ENCODE data around the gene TIPIN. TPM values are rescaled to one million over a fixed set of nuclear protein-coding genes. Genes with fewer than 3 reads are reported as not detected.
A peak's percentile ranks its signal among the peaks of the same experiment; 100 is the strongest.

Gene TIPIN
- total RNA-seq (1 to 10 TPM; 2.4 to 5.4 (median 3.4) TPM), polyA plus RNA-seq (1 to 10 TPM; 2.9 to 4.5 TPM)
- long read RNA-seq, donor 1, partial matches to known transcripts, result 0 of 4 reads
- long read RNA-seq, donor 1, other reads (novel, unspliced or antisense), result 3 of 4 reads
- long read RNA-seq, donor 2, partial matches to known transcripts, result 0 of 9 reads
- long read RNA-seq, donor 2, other reads (novel, unspliced or antisense), result 7 of 9 reads
- long read RNA-seq, donor 3, partial matches to known transcripts, result 1 of 8 reads
- long read RNA-seq, donor 3, other reads (novel, unspliced or antisense), result 3 of 8 reads

DNA sequence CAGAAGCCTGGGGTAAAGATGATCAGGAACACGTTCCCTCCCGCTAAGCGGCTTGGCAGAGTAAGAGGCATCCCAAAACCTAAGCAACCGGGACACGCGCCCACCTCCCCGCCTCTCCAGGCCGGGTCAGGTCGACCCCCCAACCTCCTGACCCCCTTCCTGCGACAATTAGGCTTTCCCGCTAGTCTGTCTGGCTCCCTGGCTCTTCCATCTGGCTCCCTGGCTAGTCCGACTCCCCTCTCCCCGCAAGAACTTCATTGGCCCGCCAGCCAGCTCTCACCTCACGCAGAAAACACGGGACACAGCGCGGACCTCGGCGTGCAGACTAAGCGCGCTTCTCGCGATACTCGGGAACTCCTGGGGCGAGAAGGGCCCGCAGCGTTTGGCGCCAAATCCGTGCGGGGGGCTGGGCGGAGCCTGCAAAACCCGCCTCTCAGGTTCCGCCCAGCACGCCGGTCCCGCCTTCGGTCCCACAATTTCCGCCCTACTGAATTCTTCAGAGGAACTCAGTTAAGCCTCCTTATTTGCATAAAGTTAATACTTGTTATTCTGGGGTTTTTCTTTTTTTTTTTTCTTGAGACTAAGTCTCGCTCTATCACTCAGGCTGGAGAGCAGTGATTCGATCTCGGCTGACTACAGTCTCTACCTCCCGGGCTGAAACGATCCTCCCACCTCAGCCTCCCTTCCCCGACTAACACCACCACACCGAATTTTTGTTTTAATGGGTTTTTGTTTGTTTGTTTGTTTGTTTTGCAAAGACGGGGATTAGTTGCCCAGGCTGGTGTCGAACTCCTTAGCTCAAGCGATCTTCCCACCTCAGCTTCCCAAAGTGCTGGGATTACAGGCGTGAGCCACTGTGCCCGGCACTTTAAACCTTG lies at the start of gene TIPIN:
Gene TIPIN (minus strand): TSS at position 327 of the 878 bp plus-strand sequence. CDS start 3,738 bp downstream, outside the sequence.
- Histone ChIP-seq H3K4me3 (peak within 1 kb of the TSS; percentile 47 to 76 (median 59)), H3K27ac (peak within 1 kb of the TSS in 9 of 10 donors; percentile 30 to 87 (median 61)), H3K27me3 (no peaks in the 10 kb centered on the region), H3K4me1 (peaks cover 0 to 14% (median 5%) of the 10 kb centered on the region in 9 donors), H3K9me3 (no peaks in the 10 kb centered on the region), H3K36me3 (peaks cover 0 to 15% (median 0%) of the 10 kb centered on the region in 9 donors)
- WGBS, 2 donors, result 7% methylated on average over 51 of the region's 51 CpGs
- DNase-seq (peak; percentile 95 to 97), ATAC-seq (peak; percentile 98 to 100 (median 99))
- TF ChIP-seq, protein P1, sequence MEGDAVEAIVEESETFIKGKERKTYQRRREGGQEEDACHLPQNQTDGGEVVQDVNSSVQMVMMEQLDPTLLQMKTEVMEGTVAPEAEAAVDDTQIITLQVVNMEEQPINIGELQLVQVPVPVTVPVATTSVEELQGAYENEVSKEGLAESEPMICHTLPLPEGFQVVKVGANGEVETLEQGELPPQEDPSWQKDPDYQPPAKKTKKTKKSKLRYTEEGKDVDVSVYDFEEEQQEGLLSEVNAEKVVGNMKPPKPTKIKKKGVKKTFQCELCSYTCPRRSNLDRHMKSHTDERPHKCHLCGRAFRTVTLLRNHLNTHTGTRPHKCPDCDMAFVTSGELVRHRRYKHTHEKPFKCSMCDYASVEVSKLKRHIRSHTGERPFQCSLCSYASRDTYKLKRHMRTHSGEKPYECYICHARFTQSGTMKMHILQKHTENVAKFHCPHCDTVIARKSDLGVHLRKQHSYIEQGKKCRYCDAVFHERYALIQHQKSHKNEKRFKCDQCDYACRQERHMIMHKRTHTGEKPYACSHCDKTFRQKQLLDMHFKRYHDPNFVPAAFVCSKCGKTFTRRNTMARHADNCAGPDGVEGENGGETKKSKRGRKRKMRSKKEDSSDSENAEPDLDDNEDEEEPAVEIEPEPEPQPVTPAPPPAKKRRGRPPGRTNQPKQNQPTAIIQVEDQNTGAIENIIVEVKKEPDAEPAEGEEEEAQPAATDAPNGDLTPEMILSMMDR (IDR thresholded peaks at IDR 0.05), result no peak
- intact Hi-C loops (cut with DNase I), result loop anchor here in 3 of 10 donors (1.0 to 10.0 kb wide), 2 partner anchors 30 to 138 kb away; partner anchors contain the start of genes SNAPC5 (in 2 of the 3) and MAP2K1 (in 1 of the 3)

- peaks cover 9 to 90% (median 50%) of the 10 kb centered on the region in 9 donors for H3K4me1 ChIP-seq
- DNase-seq, result no peak
- ATAC-seq, result peak in 3 of 8 donors; percentile 11 to 44 (median 26)
- no peaks in the 10 kb centered on the region for H3K9me3 ChIP-seq
- peak overlapping the region in 8 of 10 donors; percentile 2 to 73 (median 65) for H3K27ac ChIP-seq
- WGBS, 2 donors, result 41 to 48% methylated on average over 3 of the region's 3 CpGs
- H3K4me3 ChIP-seq, result peak overlapping the region in 1 of 10 donors; percentile 25
- intact Hi-C loops (cut with DNase I), result loop anchor here in 1 of 10 donors (10.0 kb wide), 1 partner anchor 79 kb away; no protein-coding TSS in a partner anchor
- TF ChIP-seq, protein P1 (IDR thresholded peaks at IDR 0.05), result no peak
- no peaks in the 10 kb centered on the region for H3K36me3 ChIP-seq
- no peaks in the 10 kb centered on the region for H3K27me3 ChIP-seq
Observed at GRCh38 chr15:66405615-66406014, 49.1 kb upstream of the TIPIN start.

DNA sequence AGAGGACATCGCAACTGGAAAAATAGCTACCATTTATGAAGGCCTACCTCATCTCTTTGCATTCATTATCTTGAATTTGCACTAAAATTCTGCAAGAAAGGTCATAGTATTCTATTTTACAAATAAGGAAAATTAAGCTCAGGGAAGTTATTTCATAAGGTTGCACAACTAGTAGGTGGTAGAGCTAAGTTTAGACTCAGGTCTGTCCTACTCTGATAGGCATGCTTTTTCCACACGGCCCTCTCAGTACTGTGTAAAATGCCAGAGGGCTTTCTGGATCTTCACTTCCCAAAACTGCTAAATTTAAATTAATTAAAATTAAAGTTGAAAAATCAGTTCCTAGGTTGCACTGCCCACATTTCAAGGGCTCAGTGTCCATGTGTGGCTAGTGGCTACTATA lies 48.5 kb upstream of the TIPIN start:
- ATAC-seq (peak; percentile 68 to 84 (median 76)), DNase-seq (no peak)
- no peaks in the 10 kb centered on the region for H3K9me3 ChIP-seq
- peak overlapping the region in 1 of 10 donors; percentile 25 for H3K4me3 ChIP-seq
- peaks cover 9 to 90% (median 47%) of the 10 kb centered on the region in 9 donors for H3K4me1 ChIP-seq
- intact Hi-C loops (cut with DNase I), result loop anchor here in 1 of 10 donors (10.0 kb wide), 1 partner anchor 80 kb away; no protein-coding TSS in a partner anchor
- no peaks in the 10 kb centered on the region for H3K36me3 ChIP-seq
- no peaks in the 10 kb centered on the region for H3K27me3 ChIP-seq
- peak overlapping the region in 9 of 10 donors; percentile 2 to 73 (median 64) for H3K27ac ChIP-seq
- 53 to 56% methylated on average over 2 of the region's 2 CpGs for WGBS, 2 donors
- TF ChIP-seq, protein P1 (IDR thresholded peaks at IDR 0.05), result no peak

DNA sequence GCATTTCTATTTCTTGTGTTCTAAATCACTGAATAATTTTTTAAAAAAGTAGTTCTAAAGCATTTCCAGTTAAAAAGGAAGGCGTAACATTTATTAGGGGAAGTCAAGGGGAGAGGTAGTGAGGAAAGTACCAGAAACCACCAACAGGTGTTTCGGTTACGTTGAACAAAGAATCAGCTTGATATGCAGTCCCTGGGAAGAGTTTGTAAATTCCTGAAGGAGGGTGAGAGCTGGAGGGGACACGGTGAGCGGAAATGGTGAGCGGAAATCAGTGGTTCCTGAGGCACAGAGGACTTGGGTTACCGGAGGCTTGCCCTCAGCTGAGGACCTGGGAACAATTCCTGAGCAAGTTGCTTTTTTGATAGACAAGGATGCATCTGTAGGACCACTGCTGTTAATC lies 48.0 kb upstream of the TIPIN start:
- peak overlapping the region in 9 of 10 donors; percentile 2 to 73 (median 64) for H3K27ac ChIP-seq

More for the DNA sequence above, 48.0 kb upstream of the TIPIN start:
- no peak overlapping the region for H3K4me3 ChIP-seq
- ATAC-seq (peak in 3 of 8 donors; percentile 31 to 59 (median 49)), DNase-seq (no peak)
- TF ChIP-seq, protein P1 (IDR thresholded peaks at IDR 0.05), result peak in 1 of 9 donors; percentile 29
- intact Hi-C loops (cut with DNase I), result loop anchor here in 1 of 10 donors (10.0 kb wide), 1 partner anchor 80 kb away; no protein-coding TSS in a partner anchor
- H3K36me3 ChIP-seq, result peaks cover 0 to 3% (median 0%) of the 10 kb centered on the region in 9 donors
- no peaks in the 10 kb centered on the region for H3K9me3 ChIP-seq
- peaks cover 9 to 90% (median 43%) of the 10 kb centered on the region in 9 donors for H3K4me1 ChIP-seq
- H3K27me3 ChIP-seq, result no peaks in the 10 kb centered on the region
- 54 to 60% methylated on average over 7 of the region's 7 CpGs for WGBS, 2 donors
